PC-9 (cell line): ENCODE results near the gene ADAMTS2. TPM values are rescaled to one million over a fixed set of nuclear protein-coding genes. Genes with fewer than 3 reads are reported as not detected.

Source experiments
- BruUV-seq: library from RNA; stranded (reverse); fragments of 400-500 nt; replicated peaks from 2 replicates; lab custom pipeline; 2021; lab: Mats Ljungman, UMichigan
- CTCF ChIA-PET: fragments of 300-600 bp; sonication (Branson Sonifier 250); formaldehyde crosslinking; loops from one replicate; lab custom pipeline; 2022; ENCODE audit warnings: antibody characterized with exemption; lab: Charles Lee
- POLR2A ChIA-PET: fragments of 300-600 bp; sonication (Branson Sonifier 250); formaldehyde crosslinking; loops from one replicate; lab custom pipeline; 2022; ENCODE audit warnings: antibody characterized with exemption; ENCODE audit not compliant: unreplicated experiment; lab: Charles Lee
- DNase-seq, 2 experiments: peaks; one replicate each; pipeline versions ENCODE4 v3.0.0 to v3.0.0-alpha.2; 2015 to 2022; ENCODE audit warnings: mixed read lengths in 1 of 2
- H2AFZ ChIP-seq: fragments of 200-600 bp; sonication (generic); 2 replicates; pipeline ENCODE4 v1.8.1; 2017; ENCODE audit warnings: antibody characterized with exemption
- H3F3A ChIP-seq: fragments of 200-600 bp; sonication (generic); 2 replicates; pipeline ENCODE4 v1.8.1; 2017; ENCODE audit warnings: antibody characterized with exemption, mild to moderate bottlenecking, low read depth; ENCODE audit not compliant: insufficient read depth
- H3K27ac ChIP-seq: fragments of 200-600 bp; sonication (generic); 2 replicates; pipeline ENCODE4 v1.6.1; 2016; ENCODE audit warnings: mixed run types
- H3K27me3 ChIP-seq: fragments of 200-600 bp; sonication (generic); 2 replicates; pipeline ENCODE4 v1.6.1; 2016; ENCODE audit warnings: low read depth, mixed run types; ENCODE audit not compliant: insufficient read depth
- H3K36me3 ChIP-seq: fragments of 200-600 bp; sonication (generic); 2 replicates; pipeline ENCODE4 v1.6.1; 2016; ENCODE audit warnings: low read depth, mixed run types
- H3K4me1 ChIP-seq: fragments of 200-600 bp; sonication (generic); replicated peaks from 2 replicates; pipeline ENCODE4 v1.6.1; 2016; ENCODE audit warnings: mixed run types; ENCODE audit not compliant: insufficient read depth
- H3K4me2 ChIP-seq: fragments of 200-600 bp; sonication (generic); 2 replicates; pipeline ENCODE4 v1.6.1; 2017; ENCODE audit warnings: mixed run types
- H3K4me3 ChIP-seq: fragments of 200-600 bp; sonication (generic); 2 replicates; pipeline ENCODE4 v1.6.1; 2016; ENCODE audit warnings: mixed run types
- H3K79me2 ChIP-seq: fragments of 200-600 bp; sonication (generic); 2 replicates; pipeline ENCODE4 v1.6.1; 2017; ENCODE audit warnings: low read depth, mixed run types
- H3K9me2 ChIP-seq: fragments of 200-600 bp; sonication (generic); 2 replicates; pipeline ENCODE4 v1.8.1; 2017; ENCODE audit warnings: mild to moderate bottlenecking; ENCODE audit not compliant: insufficient read depth
- H3K9me3 ChIP-seq: fragments of 200-600 bp; sonication (generic); 2 replicates; pipeline ENCODE4 v1.8.1; 2016; ENCODE audit warnings: low read depth; ENCODE audit not compliant: insufficient read depth
- H4K20me1 ChIP-seq: fragments of 200-600 bp; sonication (generic); 2 replicates; pipeline ENCODE4 v1.8.1; 2017; ENCODE audit not compliant: insufficient read depth
- CTCF ChIP-seq: fragments of 200-600 bp; sonication (generic); conservative IDR thresholded peaks from 2 replicates; pipeline ENCODE4 v1.6.1; 2017; ENCODE audit warnings: mixed run types, antibody characterized with exemption, mild to moderate bottlenecking, moderate library complexity
- EZH2 ChIP-seq: fragments of 200-600 bp; sonication (generic); IDR thresholded peaks from 2 replicates; pipeline ENCODE4 v1.8.0; 2017; ENCODE audit warnings: antibody characterized with exemption, low read depth
- intact Hi-C: fragments of 100-400 bp; cut with micrococcal nuclease; formaldehyde crosslinking; loops from one replicate; pipeline ENCODE4 v1.10.0; 2022; ENCODE audit not compliant: unreplicated experiment
- total RNA-seq: library from RNA; stranded (reverse); gene quantifications from 2 replicates; pipeline ENCODE4 v1.2.3, GENCODE V29; 2021

Gene ADAMTS2
- total RNA-seq, 1 experiment from 2014 or later = not detected

DNA sequence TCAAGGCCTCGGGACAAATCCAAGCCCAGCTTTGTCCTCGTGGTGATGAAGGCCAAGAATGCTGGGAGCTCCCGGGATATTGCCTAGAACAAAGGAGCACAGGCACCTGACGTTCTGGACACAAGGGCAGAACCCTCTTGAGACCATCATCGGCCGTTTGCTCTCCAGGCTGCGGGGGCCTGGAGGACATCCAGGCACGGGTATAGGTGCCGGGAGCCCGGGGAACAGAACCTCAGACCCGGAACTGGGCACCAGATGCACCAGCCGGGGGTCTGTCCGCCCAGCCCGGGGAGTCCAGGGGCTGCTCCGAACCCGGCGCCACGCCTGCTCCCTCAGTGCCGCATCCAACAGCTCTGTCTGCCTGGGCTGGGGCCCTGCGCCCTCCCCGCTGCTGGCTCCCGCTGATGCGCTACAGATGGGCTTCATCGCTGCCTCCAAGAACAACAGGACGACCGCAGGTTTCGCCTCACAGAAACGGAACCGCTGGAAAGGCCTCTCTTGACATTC, 88.0 kb downstream of the ADAMTS2 start:
- Histone ChIP-seq H3K36me3 (no peaks in the 10 kb centered on the region), H3K4me3 (no peak overlapping the region), H3K4me2 (no peak overlapping the region), H3K27ac (no peak overlapping the region), H3K4me1 (no peaks in the 10 kb centered on the region), H2AFZ (no peak overlapping the region), H3K79me2 (no peaks in the 10 kb centered on the region), H4K20me1 (no peaks in the 10 kb centered on the region; the same call in 1 of the 2 replicates), H3K27me3 (peaks cover 99% of the 10 kb centered on the region), H3K9me2 (no peaks in the 10 kb centered on the region), H3F3A (no peaks in the 10 kb centered on the region), H3K9me3 (no peaks in the 10 kb centered on the region)
- BruUV-seq = no TSS peak
- ChIA-PET CTCF (no interaction called here), POLR2A (no interaction called here)
- DNase-seq = no peak
- TF ChIP-seq CTCF (no peak), EZH2 (0 out of 2 replicates have a peak, but pooled peaks have one; percentile 67)
- intact Hi-C loops = no loop called here

- CTCF ChIA-PET = no interaction called here
- no peaks in the 10 kb centered on the region for H3K36me3 ChIP-seq
- TF ChIP-seq EZH2 (no peak), CTCF (no peak)
- H3K4me1 ChIP-seq = no peaks in the 10 kb centered on the region
- no peak overlapping the region for H2AFZ ChIP-seq
- peaks cover 99% of the 10 kb centered on the region for H3K27me3 ChIP-seq
- no peaks in the 10 kb centered on the region for H3K9me3 ChIP-seq
- H3K4me2 ChIP-seq = no peak overlapping the region
- no peak overlapping the region for H3K27ac ChIP-seq
- BruUV-seq = no TSS peak
- no peaks in the 10 kb centered on the region for H3K79me2 ChIP-seq
- intact Hi-C loops = no loop called here
- no peaks in the 10 kb centered on the region for H3F3A ChIP-seq
- H3K9me2 ChIP-seq = no peaks in the 10 kb centered on the region
- POLR2A ChIA-PET = no interaction called here
- H3K4me3 ChIP-seq = no peak overlapping the region
- no peak for DNase-seq
- no peaks in the 10 kb centered on the region; the same call in 1 of the 2 replicates for H4K20me1 ChIP-seq
Observed at GRCh38 chr5:179256328-179257175, 88.7 kb downstream of the ADAMTS2 start.

DNA sequence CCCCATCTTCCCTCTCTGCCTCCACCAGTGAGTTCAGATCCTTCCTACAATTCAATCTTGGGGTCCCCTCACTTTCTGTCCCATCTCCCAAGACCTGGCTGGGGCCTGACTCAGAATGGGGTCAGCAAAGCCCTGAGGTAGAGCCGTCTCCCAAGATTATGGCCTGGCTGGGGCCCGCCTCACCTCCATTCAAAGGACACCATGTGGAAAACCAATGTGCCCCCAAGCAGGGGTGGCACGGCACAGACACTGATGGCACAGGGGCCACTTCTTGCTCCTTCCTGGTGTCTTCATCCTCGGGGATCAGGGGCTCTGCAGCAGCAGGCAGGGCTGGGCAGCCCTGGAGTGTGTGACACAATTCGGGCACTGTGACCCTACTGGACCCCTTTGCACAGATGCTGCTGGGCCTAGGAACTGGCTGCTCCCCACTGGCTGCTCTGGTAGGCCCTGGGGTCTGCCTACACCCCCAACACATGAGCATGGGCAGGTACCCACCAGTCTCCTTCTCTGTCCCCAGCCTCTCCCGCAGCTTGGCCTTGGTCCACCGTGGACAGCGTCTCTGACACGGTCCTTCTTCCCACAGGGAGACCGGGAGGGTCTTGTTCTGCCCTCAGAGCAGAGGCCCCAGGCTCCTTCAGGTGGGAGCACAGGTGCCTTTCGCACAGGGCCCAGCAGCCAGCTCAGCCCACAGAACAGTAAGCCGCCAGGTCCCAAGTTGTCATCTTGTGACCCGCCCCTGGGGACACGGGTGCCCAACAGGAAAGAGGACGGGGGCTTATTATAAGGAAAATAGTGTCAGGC, 89.5 kb downstream of the ADAMTS2 start:
- Histone ChIP-seq H3K9me3 (no peaks in the 10 kb centered on the region), H3F3A (no peaks in the 10 kb centered on the region), H3K4me3 (no peak overlapping the region), H3K79me2 (no peaks in the 10 kb centered on the region), H3K4me2 (no peak overlapping the region), H3K4me1 (no peaks in the 10 kb centered on the region), H3K27me3 (peaks cover 100% of the 10 kb centered on the region), H3K27ac (no peak overlapping the region), H3K36me3 (no peaks in the 10 kb centered on the region), H4K20me1 (no peaks in the 10 kb centered on the region; the same call in 1 of the 2 replicates), H3K9me2 (no peaks in the 10 kb centered on the region), H2AFZ (no peak overlapping the region)
- BruUV-seq = no TSS peak
- POLR2A ChIA-PET = no interaction called here
- CTCF ChIA-PET = no interaction called here
- DNase-seq = no peak
- TF ChIP-seq EZH2 (no peak), CTCF (no peak)
- intact Hi-C loops = no loop called here
